Mesodermal cell (in vitro differentiated cells): Measurements from ENCODE around the gene ACACB.

Source experiments
- H3K27ac ChIP-seq: 2 replicates; pipeline ENCODE4 v1.7.0; 2013; ENCODE audit warnings: mild to moderate bottlenecking, low read depth, low read length, moderate library complexity; ENCODE audit not compliant: severe bottlenecking
- H3K36me3 ChIP-seq: 2 replicates; pipeline ENCODE4 v1.7.1; 2013; ENCODE audit warnings: mild to moderate bottlenecking, low read length, moderate library complexity; ENCODE audit not compliant: control insufficient read depth, insufficient read depth
- H3K4me1 ChIP-seq: one replicate; pipeline ENCODE4 v1.7.1; 2013; ENCODE audit warnings: mild to moderate bottlenecking, low read length; ENCODE audit not compliant: insufficient read depth, control insufficient read depth, poor library complexity, severe bottlenecking
- H3K4me3 ChIP-seq: 2 replicates; pipeline ENCODE4 v1.7.0; 2013; ENCODE audit warnings: low read length, control low read depth, mild to moderate bottlenecking; ENCODE audit not compliant: insufficient read depth, poor library complexity, severe bottlenecking; ENCODE audit errors: extremely low read depth
- H3K9me3 ChIP-seq: 2 replicates; pipeline ENCODE4 v1.7.1; 2013; ENCODE audit warnings: mild to moderate bottlenecking, low read length, moderate library complexity; ENCODE audit not compliant: control insufficient read depth
- WGBS, 2 experiments: methylation state at CpG; one replicate each; pipeline ENCODE4 v1.1.5; 2013; ENCODE audit warnings: missing lambda C conversion rate in 2 of 2; ENCODE audit not compliant: insufficient coverage in 2 of 2; 5-methylcytosine and 5-hydroxymethylcytosine counted together

The ACACB gene

GRCh38 chr12:109234012-109234411, 117.6 kb downstream of the ACACB start:
- Histone ChIP-seq H3K9me3 (no peaks in the 10 kb centered on the region), H3K4me1 (no peaks in the 10 kb centered on the region), H3K36me3 (no peaks in the 10 kb centered on the region), H3K27ac (no peak overlapping the region), H3K4me3 (no peak overlapping the region)
- 93% methylated on average over 12 to 15 of the region's 15 CpGs for WGBS, 2 experiments

- Histone ChIP-seq H3K4me3 (no peak overlapping the region), H3K9me3 (no peaks in the 10 kb centered on the region), H3K4me1 (no peaks in the 10 kb centered on the region), H3K36me3 (no peaks in the 10 kb centered on the region), H3K27ac (no peak overlapping the region)
- 84 to 94% methylated on average over 4 to 6 of the region's 6 CpGs for WGBS, 2 experiments
Observed at GRCh38 chr12:109236257-109236656, 119.9 kb downstream of the ACACB start.

DNA sequence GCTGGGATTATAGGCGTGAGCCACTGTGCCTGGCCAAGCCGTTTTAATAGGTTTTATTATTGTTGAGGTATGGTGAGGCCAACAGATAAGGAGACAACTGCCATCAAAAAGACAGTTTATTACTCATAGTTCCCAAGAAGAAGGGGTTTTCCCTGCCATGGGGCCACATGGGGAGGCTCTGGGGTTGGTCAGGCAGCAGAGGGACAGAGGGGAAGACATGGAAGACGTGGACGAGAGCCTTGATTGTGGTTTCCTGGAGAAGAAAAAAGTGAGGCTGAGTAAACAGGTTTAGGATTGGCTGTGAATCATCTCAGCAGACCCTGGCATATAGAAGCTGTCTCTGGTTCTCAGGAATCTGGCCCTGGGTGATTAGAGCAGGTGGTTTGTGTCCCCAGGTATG, 122.8 kb downstream of the ACACB start:
- no peak overlapping the region for H3K27ac ChIP-seq
- H3K4me3 ChIP-seq, result no peak overlapping the region
- no peaks in the 10 kb centered on the region for H3K36me3 ChIP-seq
- WGBS, 2 experiments, result 93 to 96% methylated on average over 2 of the region's 4 CpGs
- H3K4me1 ChIP-seq, result no peaks in the 10 kb centered on the region
- no peaks in the 10 kb centered on the region for H3K9me3 ChIP-seq

DNA sequence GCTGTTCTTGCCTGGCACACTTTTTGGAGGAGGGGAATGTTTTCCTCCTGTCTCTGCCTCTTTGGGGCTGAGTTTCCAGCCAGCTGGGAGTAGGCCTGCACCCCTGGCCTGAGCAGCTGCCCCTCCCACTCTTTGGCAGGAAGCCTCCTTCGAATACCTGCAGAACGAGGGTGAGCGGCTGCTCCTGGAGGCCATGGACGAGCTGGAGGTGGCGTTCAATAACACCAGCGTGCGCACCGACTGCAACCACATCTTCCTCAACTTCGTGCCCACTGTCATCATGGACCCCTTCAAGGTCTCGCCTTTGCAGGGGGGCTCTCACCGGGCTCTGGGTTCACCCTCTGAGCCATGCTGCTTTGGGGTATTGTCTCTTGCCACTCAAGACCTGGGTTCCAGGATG, 123.3 kb downstream of the ACACB start:
- Histone ChIP-seq H3K36me3 (no peaks in the 10 kb centered on the region), H3K27ac (no peak overlapping the region), H3K4me3 (no peak overlapping the region), H3K4me1 (no peaks in the 10 kb centered on the region), H3K9me3 (no peaks in the 10 kb centered on the region)
- 90 to 94% methylated on average over 11 of the region's 11 CpGs for WGBS, 2 experiments

- H3K27ac ChIP-seq, result no peak overlapping the region
- no CpG with 5 or more reads among the region's 2 CpGs for WGBS, 2 experiments
- H3K4me1 ChIP-seq, result no peaks in the 10 kb centered on the region
- H3K4me3 ChIP-seq, result no peak overlapping the region
- H3K36me3 ChIP-seq, result no peaks in the 10 kb centered on the region
- H3K9me3 ChIP-seq, result no peaks in the 10 kb centered on the region
Observed at GRCh38 chr12:109240365-109240764, 124.0 kb downstream of the ACACB start.

DNA sequence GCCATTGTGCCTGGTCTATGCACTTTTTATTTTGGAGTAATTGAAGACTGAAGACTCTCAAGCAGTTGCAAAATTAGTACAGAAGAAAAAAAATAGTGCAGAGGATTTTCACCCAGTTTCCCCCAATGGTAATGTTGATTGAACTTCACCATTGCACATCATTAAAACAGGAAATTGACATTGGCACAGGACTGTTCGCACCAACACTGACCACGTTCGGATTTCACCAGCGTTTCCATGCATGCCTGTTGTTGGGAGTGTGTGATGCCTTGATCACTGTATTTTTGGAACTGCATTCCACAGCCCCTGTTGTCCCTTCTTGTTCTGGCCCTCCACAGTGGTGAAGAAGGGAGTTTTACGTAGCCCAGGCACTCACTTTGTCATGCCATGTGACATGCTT, 125.5 kb downstream of the ACACB start:
- H3K4me1 ChIP-seq, result no peaks in the 10 kb centered on the region
- H3K9me3 ChIP-seq, result no peaks in the 10 kb centered on the region
- WGBS, 2 experiments, result 100% methylated on average over 4 of the region's 5 CpGs; no CpG with 5 or more reads in 1 of the 2 experiments
- no peak overlapping the region for H3K27ac ChIP-seq
- no peaks in the 10 kb centered on the region for H3K36me3 ChIP-seq
- H3K4me3 ChIP-seq, result no peak overlapping the region

DNA sequence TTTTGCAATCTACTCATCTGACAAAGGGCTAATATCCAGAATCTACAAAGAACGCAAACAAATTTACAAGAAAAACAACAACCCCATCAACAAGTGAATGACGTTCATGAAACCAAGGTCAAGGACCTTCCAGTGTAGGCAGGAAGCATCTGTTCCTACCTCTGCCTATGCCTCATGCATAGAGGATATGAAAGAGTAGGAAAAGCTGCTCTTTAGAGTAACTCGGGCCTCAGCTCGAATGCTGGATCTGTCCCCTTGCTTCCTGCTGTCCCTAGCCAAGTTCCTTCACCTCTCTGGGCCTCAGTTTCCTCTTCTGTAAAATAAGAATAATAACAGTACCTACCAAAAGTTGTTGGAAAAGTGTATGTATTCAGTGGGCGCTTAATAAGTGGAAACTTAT, 127.7 kb downstream of the ACACB start:
- Histone ChIP-seq H3K4me3 (no peak overlapping the region), H3K4me1 (no peaks in the 10 kb centered on the region), H3K36me3 (no peaks in the 10 kb centered on the region), H3K27ac (no peak overlapping the region), H3K9me3 (no peaks in the 10 kb centered on the region)
- 94 to 100% methylated on average over 1 to 2 of the region's 5 CpGs for WGBS, 2 experiments

DNA sequence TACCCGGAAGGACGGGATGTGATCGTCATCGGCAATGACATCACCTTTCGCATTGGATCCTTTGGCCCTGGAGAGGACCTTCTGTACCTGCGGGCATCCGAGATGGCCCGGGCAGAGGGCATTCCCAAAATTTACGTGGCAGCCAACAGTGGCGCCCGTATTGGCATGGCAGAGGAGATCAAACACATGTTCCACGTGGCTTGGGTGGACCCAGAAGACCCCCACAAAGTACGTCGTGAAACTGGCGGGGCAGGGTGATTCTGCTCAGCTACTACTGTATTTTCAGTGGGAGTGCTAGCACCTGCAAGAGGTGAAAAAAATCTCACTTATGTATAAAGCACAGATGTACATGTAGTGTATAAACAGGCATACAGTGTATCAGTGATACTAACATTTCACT, 129.8 kb downstream of the ACACB start:
- Histone ChIP-seq H3K9me3 (no peaks in the 10 kb centered on the region), H3K36me3 (no peaks in the 10 kb centered on the region), H3K4me3 (no peak overlapping the region), H3K4me1 (no peaks in the 10 kb centered on the region), H3K27ac (no peak overlapping the region)
- 92 to 96% methylated on average over 15 of the region's 15 CpGs for WGBS, 2 experiments

DNA sequence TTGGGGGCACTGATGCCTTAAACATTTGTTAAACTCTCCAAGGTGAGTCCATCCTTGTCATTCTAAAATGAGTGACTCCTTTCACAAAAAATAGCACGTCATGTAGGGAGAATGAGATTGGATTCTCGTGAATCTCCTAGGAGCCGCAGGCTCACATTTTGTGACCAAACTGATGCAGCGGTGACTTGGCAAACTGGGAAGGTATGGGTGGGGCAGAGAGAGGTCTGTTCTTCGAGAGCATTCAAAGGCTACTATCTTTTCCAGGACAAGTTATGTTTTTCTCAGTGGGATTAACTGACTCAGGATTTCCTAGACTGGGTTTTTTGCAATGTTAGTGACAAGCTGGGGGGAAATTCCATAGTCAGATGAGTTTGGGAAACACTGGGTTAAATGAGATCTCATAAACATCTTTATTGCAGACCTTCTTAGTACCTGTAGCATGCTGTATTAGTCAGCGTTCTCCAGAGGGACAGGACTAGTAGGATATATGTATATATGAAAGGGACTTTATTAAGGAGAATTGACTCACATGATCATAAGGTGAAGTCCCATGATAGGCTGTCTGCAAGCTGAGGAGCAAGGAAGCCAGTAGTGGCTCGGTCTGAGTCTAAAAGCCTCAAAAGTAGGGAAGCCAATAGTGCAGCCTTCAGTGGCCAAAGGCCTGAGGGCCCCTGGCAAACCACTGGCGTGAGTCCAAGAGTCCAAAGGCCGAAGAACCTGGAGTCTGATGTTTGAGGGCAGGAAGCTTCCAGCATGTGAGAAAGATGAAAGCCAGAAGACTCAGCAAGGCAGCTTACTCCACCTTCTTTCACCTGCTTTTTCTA, 131.7 kb downstream of the ACACB start:
- Histone ChIP-seq H3K36me3 (no peaks in the 10 kb centered on the region), H3K4me1 (no peaks in the 10 kb centered on the region), H3K9me3 (no peaks in the 10 kb centered on the region), H3K4me3 (no peak overlapping the region), H3K27ac (no peak overlapping the region)
- 93 to 94% methylated on average over 8 to 9 of the region's 9 CpGs for WGBS, 2 experiments

DNA sequence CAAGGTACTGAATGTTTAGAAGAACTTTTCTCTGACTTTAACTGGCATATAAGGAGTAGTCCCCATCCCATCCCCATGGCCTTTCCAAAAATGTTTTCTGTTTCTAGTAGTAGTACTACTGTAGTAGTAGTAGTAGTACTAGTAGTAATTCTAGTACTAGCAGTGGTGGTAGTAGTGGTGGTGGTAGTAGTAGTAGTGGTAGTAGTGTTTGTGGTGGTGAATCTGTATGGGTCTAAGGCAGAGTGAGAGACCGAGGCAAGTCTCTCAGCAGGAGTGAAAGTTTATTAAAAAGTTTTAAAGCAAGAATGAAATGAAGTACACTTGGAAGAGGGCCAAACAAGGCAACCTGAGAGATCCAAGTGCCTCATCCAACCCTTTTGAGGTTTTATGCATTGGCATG, 134.1 kb downstream of the ACACB start:
- 78 to 100% methylated on average over 1 of the region's 1 CpG for WGBS, 2 experiments
- Histone ChIP-seq H3K36me3 (no peaks in the 10 kb centered on the region), H3K4me3 (no peak overlapping the region), H3K27ac (no peak overlapping the region), H3K4me1 (no peaks in the 10 kb centered on the region), H3K9me3 (peaks cover 10% of the 10 kb centered on the region)

DNA sequence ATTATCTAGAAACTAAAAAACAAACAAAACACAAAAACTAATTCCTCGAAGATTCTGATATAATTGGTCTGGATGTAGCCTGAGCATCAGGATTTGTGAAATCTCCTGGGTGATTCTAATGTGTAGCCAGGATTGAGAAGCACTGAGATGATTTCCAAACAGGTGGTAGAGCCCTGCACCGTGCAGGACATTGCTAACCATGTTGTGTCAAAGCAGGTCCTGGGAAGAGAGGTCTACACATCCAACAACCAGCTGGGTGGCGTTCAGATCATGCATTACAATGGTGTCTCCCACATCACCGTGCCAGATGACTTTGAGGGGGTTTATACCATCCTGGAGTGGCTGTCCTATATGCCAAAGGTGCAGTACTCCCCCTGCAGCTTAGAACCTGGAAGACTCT, 136.4 kb downstream of the ACACB start:
- Histone ChIP-seq H3K36me3 (no peaks in the 10 kb centered on the region), H3K9me3 (peaks cover 10% of the 10 kb centered on the region), H3K27ac (no peak overlapping the region), H3K4me1 (no peaks in the 10 kb centered on the region), H3K4me3 (no peak overlapping the region)
- WGBS, 2 experiments, result 71 to 89% methylated on average over 2 to 4 of the region's 4 CpGs
